Astrocyte (in vitro differentiated cells and primary cell): ENCODE results near the gene ANAPC15. TPM values are rescaled to one million over a fixed set of nuclear protein-coding genes. Genes with fewer than 3 reads are reported as not detected.
"Not testable (repeated sequence)": the region's sequence is repeated elsewhere in the genome, so short reads cannot be mapped to it uniquely, and the experiment has no call there.

ENCODE experiments used
- DNase-seq: peaks from one replicate; pipeline ENCODE4 v3.0.0-alpha.2; 2010; ENCODE audit warnings: low read depth
- FAIRE-seq: peaks from 2 replicates; lab custom pipeline; 2011; peaks lifted over from hg19 to GRCh38; lab: Jason Lieb, UNC
- H2AFZ ChIP-seq: 2 replicates; pipeline ENCODE4 v1.6.0; 2012; ENCODE audit warnings: low read depth, low read length, inconsistent platforms
- H3K27ac ChIP-seq: 2 replicates; pipeline ENCODE4 v1.5.1; 2011; ENCODE audit warnings: low read depth, low read length, inconsistent platforms
- H3K27me3 ChIP-seq: 2 replicates; pipeline ENCODE4 v1.6.0; 2011; ENCODE audit warnings: low read length, inconsistent platforms; ENCODE audit not compliant: insufficient read depth
- H3K36me3 ChIP-seq: 2 replicates; pipeline ENCODE4 v1.5.1; 2011; ENCODE audit warnings: low read length, inconsistent platforms; ENCODE audit not compliant: insufficient read depth
- H3K4me1 ChIP-seq: 2 replicates; pipeline ENCODE4 v1.5.1; 2011; ENCODE audit warnings: low read length, inconsistent platforms; ENCODE audit not compliant: insufficient read depth
- H3K4me2 ChIP-seq: 2 replicates; pipeline ENCODE4 v1.6.0; 2012; ENCODE audit warnings: low read length, inconsistent platforms
- H3K4me3 ChIP-seq: 2 replicates; pipeline ENCODE4 v1.5.1; 2011; ENCODE audit warnings: low read depth, mild to moderate bottlenecking, low read length, inconsistent platforms; ENCODE audit not compliant: insufficient read depth
- H3K79me2 ChIP-seq: 2 replicates; pipeline ENCODE4 v1.6.0; 2012; ENCODE audit warnings: mild to moderate bottlenecking, low read length, inconsistent platforms; ENCODE audit not compliant: insufficient read depth
- H3K9ac ChIP-seq: 2 replicates; pipeline ENCODE4 v1.6.0; 2012; ENCODE audit warnings: mild to moderate bottlenecking, low read length, inconsistent platforms
- H3K9me3 ChIP-seq: 2 replicates; pipeline ENCODE4 v1.5.1; 2012; ENCODE audit warnings: low read depth, mild to moderate bottlenecking, low read length, inconsistent platforms; ENCODE audit not compliant: insufficient read depth
- H4K20me1 ChIP-seq: 2 replicates; pipeline ENCODE4 v1.6.0; 2012; ENCODE audit warnings: low read length, inconsistent platforms; ENCODE audit not compliant: insufficient read depth
- H3K27ac Mint-ChIP-seq: one replicate; pipeline ENCODE4 v1.8.0; 2021; ENCODE audit warnings: mild to moderate bottlenecking, mixed read lengths; ENCODE audit not compliant: unreplicated experiment
- H3K27me3 Mint-ChIP-seq: one replicate; pipeline ENCODE4 v1.8.0; 2021; ENCODE audit warnings: low read depth, mixed read lengths; ENCODE audit not compliant: unreplicated experiment
- H3K36me3 Mint-ChIP-seq: one replicate; pipeline ENCODE4 v1.8.0; 2021; ENCODE audit warnings: low read depth, mixed read lengths; ENCODE audit not compliant: unreplicated experiment
- H3K4me1 Mint-ChIP-seq: one replicate; pipeline ENCODE4 v1.8.0; 2021; ENCODE audit warnings: low read depth, mixed read lengths; ENCODE audit not compliant: unreplicated experiment
- H3K4me3 Mint-ChIP-seq: one replicate; pipeline ENCODE4 v1.8.0; 2021; ENCODE audit warnings: mild to moderate bottlenecking, moderate library complexity, mixed read lengths; ENCODE audit not compliant: unreplicated experiment
- H3K9me3 Mint-ChIP-seq: one replicate; pipeline ENCODE4 v1.8.0; 2021; ENCODE audit warnings: mild to moderate bottlenecking, mixed read lengths; ENCODE audit not compliant: unreplicated experiment
- CTCF ChIP-seq: IDR thresholded peaks from 2 replicates; pipeline ENCODE4 v1.5.1; 2011; ENCODE audit warnings: low read depth, mild to moderate bottlenecking, inconsistent platforms, low read length, moderate library complexity; ENCODE audit not compliant: insufficient read depth
- EZH2 ChIP-seq: IDR thresholded peaks from 2 replicates; pipeline ENCODE4 v1.6.1; 2012; ENCODE audit warnings: mild to moderate bottlenecking, low read length, inconsistent platforms; ENCODE audit not compliant: insufficient read depth
- total RNA-seq: library from RNA; stranded (reverse); gene quantifications from 2 replicates; pipeline ENCODE4 v1.2.1, GENCODE V29; 2021

The ANAPC15 gene
- total RNA-seq, 1 donor from 2014 or later: 39.0 TPM

- no peak for DNase-seq
- Histone ChIP-seq H3K79me2 (no peaks in the 10 kb centered on the region), H3K4me2 (no peak overlapping the region), H3K27me3 (peaks cover 4% of the 10 kb centered on the region), H3K36me3 (no peaks in the 10 kb centered on the region), H3K4me1 (no peaks in the 10 kb centered on the region), H3K9me3 (no peaks in the 10 kb centered on the region), H3K27ac (no peak overlapping the region), H3K9ac (no peak overlapping the region), H2AFZ (no peak overlapping the region), H4K20me1 (no peaks in the 10 kb centered on the region), H3K4me3 (no peak overlapping the region)
- Mint-ChIP-seq H3K36me3 (no peaks in the 10 kb centered on the region), H3K27me3 (peaks cover 17% of the 10 kb centered on the region), H3K9me3 (no peaks in the 10 kb centered on the region), H3K27ac (no peak overlapping the region), H3K4me3 (no peak overlapping the region), H3K4me1 (no peaks in the 10 kb centered on the region)
- TF ChIP-seq CTCF (no peak), EZH2 (no peak)
- no peak for FAIRE-seq
Measured at GRCh38 chr11:72155751-72156150, 43.3 kb upstream of the ANAPC15 start.

DNA sequence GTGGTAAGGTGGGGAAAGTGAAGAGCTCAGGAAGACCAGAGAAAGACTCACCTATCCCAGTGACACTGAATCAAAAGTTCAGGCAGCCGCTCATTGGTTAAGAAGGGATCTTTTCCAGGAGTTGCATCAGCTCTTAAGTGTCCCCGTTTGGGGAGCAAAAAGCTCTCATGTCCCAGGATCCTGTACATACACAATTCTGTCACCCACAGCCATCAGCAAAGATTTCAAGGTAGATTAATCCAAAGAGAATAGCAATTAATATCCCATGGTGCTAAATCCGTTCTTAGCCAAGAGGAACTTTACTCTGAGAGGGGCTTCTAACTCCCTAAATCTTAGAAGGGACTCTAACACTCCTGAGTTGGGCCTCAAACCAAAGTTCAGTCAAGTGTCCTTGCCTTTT is 42.3 kb upstream of the ANAPC15 start:
- Mint-ChIP-seq H3K4me1 (no peaks in the 10 kb centered on the region), H3K9me3 (no peaks in the 10 kb centered on the region), H3K36me3 (no peaks in the 10 kb centered on the region), H3K4me3 (no peak overlapping the region), H3K27me3 (peaks cover 17% of the 10 kb centered on the region), H3K27ac (no peak overlapping the region)
- FAIRE-seq (no peak), DNase-seq (no peak)
- no peaks in the 10 kb centered on the region for H3K4me1 ChIP-seq
- no peak overlapping the region for H2AFZ ChIP-seq
- no peak overlapping the region for H3K9ac ChIP-seq
- H4K20me1 ChIP-seq: no peaks in the 10 kb centered on the region
- no peak for TF ChIP-seq EZH2
- TF ChIP-seq CTCF: no peak
- no peak overlapping the region for H3K4me3 ChIP-seq
- no peak overlapping the region for H3K4me2 ChIP-seq
- H3K27me3 ChIP-seq: peaks cover 2% of the 10 kb centered on the region
- H3K27ac ChIP-seq: no peak overlapping the region
- H3K9me3 ChIP-seq: no peaks in the 10 kb centered on the region
- no peaks in the 10 kb centered on the region for H3K36me3 ChIP-seq
- H3K79me2 ChIP-seq: no peaks in the 10 kb centered on the region

- FAIRE-seq, H3K27me3 Mint-ChIP-seq, H3K9me3 Mint-ChIP-seq: not testable (repeated sequence)
Measured at GRCh38 chr11:72153874-72154273, 41.4 kb upstream of the ANAPC15 start.

More at GRCh38 chr11:72153874-72154273, 41.4 kb upstream of the ANAPC15 start:
- H4K20me1 ChIP-seq, H3K9me3 ChIP-seq, H3K36me3 ChIP-seq, H3K36me3 Mint-ChIP-seq, H3K4me1 Mint-ChIP-seq, H3K4me3 ChIP-seq, H2AFZ ChIP-seq, DNase-seq, H3K4me1 ChIP-seq, H3K4me2 ChIP-seq, H3K4me3 Mint-ChIP-seq, H3K79me2 ChIP-seq, H3K27ac Mint-ChIP-seq, H3K27me3 ChIP-seq, H3K9ac ChIP-seq, H3K27ac ChIP-seq: not testable (repeated sequence)
